Activated T-helper 1 cell treated with Interleukin-2 at 50 U/mL for 16 hours (primary cell): Measurements from ENCODE around the gene TRMT112.
A peak's percentile ranks its signal among the peaks of the same experiment; 100 is the strongest.

Experiments
- DNase-seq: peaks from one replicate; pipeline ENCODE4 v3.0.0-alpha.2; 2020; ENCODE audit warnings: low read depth

TRMT112 gene

DNA sequence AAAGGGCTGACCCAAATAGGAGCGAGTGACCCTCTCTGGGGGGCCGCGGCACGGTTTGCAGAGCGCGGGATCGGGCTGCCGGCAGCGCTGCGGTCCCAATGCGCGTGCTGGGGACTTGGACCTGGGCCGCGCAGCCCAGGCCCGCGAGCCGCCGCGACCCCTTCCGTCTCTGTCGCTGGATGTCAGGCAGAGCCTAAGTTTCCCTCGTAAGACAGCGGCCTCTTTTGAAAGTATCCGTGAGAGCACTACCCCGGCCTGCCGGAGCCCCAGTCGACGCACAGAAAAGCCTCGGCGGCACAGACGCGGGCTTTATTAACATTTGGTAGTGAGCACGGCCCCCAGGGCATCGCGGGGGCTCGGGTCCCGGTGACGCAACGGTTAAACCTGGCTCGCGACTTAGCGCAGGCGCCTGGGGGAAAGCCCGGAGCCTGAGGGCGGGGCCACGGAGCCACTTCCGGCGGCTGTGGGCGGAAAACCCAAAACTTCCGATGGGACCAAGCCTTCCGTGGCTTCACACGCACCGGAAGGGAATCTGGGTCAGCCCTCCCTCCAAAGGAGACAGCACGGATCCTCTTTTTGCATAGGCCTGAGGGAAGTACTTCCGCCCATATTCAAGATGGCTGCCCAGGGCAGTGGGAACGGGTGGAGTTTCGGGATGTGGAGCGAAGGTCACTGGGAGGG is 47.7 kb downstream of the TRMT112 start:
- peak; percentile 96 for DNase-seq

DNA sequence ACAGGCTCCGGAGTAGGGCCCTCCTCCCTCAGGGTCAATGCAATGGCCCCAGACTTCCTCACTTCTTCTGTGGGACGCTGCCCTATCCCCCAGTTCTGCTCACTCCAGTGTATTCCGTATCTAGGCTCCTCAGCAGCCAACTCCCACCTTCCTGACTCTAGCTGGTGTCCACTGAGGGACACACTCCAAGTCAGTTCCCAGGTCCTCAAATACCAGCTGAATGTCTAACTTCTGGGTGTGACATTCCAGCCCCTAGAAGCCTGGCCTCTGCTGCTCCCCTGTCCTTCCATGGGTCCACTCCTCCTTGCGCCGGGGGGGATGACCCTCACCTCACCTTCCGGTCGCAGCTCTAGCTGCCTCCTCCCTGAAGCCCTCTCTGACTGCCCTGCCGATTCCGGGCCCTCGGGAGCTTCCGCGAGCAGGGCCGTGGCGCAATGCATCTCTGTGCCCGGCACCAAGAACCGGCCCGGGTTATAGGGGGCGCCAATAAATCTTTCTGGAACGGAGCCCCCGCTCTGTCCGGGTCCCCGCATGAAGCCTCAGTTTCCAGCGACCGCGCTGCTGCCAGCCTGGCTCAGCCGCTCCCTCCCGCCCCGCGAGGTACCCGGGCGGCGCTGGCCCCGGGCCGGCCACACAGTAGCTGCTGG is 48.3 kb downstream of the TRMT112 start:
- DNase-seq: no peak

DNA sequence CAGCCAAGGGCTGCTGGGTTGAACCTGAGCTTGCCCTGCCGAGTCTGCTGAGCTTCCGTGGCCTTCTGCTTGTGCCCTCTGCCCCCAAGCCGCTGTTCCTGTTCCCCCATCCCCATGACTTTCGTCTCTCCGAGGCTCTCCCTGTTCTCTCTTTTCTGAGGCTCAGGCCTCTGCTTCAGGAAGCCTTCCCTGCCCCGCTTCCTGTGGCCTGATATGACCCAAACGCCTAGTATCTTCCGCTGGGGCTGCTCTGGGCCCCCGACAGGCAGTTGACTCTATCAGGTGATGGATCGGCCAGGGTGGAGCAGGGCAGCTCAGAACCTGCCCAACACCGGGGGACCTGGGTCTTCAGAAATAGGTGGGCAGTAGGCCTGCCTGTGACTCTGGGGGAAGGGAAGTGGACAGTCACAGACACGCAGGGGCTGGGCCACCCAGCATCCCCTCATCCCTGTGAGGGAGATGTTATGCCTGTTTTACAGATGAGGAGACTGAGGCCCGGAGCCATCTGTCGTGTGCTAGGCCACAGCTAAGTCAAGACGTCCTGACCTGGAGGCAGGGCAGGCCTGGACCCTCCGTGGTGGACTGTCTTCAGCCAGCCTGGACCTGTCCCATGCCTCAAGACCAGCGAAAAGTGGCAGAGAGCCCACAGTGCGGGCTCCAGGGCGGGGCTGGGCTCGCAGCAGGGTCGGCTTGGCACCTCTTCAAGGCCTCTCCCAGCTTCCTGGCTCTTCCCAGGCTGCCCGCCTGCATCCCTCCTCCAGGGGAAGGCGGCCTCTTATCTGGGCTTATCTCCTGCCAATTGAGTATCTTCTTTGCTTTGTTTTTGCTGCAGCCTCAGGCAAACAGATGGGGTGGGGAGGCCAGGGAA is 49.1 kb downstream of the TRMT112 start:
- no peak for DNase-seq

DNA sequence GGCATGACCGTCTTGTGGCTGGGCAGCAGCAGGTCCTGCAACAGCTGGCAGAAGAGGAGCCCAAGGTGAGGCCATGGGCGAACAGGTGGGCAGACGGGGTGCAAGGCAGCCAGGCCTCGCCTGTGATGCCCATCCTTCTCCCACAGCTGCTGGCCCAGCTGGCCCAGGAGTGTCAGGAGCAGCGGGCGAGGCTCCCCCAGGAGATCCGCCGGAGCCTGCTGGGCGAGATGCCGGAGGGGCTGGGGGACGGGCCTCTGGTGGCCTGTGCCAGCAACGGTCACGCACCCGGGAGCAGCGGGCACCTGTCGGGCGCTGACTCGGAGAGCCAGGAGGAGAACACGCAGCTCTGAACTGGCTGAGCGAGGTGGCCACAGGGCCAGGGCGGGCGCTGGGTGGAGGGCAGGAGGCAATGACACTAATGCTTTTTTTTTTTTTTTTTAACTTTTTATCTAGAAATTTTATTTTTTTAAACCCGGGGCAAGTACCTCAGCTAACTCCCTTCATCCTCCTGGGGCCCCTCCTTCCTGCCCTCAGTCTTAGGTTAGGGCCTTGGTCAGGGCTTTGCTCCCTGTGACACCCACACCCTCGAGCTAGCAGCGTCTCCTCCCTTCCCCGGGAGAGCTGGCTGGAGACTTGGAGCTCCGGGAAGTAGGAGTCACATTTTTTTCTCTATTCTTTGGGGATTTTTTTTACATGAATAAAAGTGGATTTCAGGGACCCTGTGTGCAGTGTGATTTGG is 50.0 kb downstream of the TRMT112 start:
- DNase-seq: no peak
